ENCODE measurements around the gene EPB41L2.

The EPB41L2 gene

DNA sequence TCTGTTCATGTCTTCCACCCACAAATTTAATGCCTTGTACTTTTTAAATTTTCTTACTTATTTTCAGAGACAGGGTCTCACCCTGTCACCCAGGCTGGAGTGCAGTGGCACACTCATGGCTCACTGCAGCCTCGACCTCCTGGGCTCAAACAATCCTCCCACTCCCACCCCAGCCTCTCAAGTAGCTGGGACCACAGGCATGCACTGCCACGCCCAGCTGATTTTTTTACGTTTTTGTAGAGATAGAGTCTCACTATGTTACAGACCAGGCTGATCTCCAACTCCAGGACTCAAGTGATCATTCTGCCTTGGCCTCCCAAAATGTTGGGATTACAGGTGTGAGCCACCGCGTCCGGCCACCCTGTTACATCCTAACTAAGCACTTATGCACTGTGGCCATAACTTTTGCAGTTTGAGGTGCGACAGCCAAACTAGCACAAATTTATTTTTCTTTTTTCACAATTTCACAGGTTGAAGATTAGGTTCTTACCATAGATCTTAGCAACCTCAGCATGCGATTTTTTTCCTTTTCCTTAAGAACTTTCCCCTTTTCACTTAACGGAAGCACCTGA is 92.1 kb downstream of the EPB41L2 start:
- H3K4me3 ChIP-seq (ENCODE audit: low read depth, low read length) = no peak overlapping the region
- TF ChIP-seq, protein P1, sequence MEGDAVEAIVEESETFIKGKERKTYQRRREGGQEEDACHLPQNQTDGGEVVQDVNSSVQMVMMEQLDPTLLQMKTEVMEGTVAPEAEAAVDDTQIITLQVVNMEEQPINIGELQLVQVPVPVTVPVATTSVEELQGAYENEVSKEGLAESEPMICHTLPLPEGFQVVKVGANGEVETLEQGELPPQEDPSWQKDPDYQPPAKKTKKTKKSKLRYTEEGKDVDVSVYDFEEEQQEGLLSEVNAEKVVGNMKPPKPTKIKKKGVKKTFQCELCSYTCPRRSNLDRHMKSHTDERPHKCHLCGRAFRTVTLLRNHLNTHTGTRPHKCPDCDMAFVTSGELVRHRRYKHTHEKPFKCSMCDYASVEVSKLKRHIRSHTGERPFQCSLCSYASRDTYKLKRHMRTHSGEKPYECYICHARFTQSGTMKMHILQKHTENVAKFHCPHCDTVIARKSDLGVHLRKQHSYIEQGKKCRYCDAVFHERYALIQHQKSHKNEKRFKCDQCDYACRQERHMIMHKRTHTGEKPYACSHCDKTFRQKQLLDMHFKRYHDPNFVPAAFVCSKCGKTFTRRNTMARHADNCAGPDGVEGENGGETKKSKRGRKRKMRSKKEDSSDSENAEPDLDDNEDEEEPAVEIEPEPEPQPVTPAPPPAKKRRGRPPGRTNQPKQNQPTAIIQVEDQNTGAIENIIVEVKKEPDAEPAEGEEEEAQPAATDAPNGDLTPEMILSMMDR (IDR thresholded peaks at IDR 0.05; ENCODE audit: borderline replicate concordance, insufficient read depth, low read depth, low read length) = no peak

DNA sequence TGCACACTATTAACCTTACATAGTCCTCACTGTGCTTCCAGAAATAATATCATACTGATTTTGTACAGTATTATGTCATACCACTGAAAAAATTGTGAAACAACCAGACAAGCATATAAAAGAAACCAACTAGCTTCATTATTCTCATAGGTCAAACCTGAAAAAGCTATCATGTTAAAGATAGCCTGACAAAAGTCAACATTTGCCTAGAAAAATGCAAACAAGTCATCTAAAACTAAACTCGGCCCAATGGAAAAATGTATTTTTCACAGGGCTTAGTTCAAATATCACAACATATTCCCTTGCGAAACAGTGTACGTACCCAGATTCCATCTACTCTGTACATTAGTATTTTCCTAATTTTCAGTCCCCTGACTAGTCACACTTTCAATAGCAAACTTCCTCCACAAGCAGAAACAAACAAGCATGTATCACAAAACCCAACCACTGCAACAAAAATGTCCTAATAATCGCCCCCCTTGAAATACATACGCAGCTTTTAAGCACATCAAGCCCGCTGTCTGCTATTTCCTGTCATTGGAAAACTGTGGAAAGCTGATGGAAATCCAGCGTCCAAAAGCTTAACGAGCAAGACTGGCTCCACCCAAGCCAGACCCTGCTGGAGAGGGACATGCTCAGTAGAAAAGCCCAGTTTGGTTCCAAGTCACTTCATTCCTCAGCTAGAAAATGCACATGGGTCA is 93.1 kb downstream of the EPB41L2 start:
- H3K4me3 ChIP-seq (ENCODE audit: low read depth, low read length) = no peak overlapping the region
- TF ChIP-seq, protein P1 (IDR thresholded peaks at IDR 0.05; ENCODE audit: borderline replicate concordance, insufficient read depth, low read depth, low read length) = no peak

GRCh38 chr6:130969166-130969565 is 93.9 kb downstream of the EPB41L2 start:
- H3K4me3 ChIP-seq (ENCODE audit: low read depth, low read length) = no peak overlapping the region
- TF ChIP-seq, protein P1 (IDR thresholded peaks at IDR 0.05; ENCODE audit: borderline replicate concordance, insufficient read depth, low read depth, low read length) = no peak

DNA sequence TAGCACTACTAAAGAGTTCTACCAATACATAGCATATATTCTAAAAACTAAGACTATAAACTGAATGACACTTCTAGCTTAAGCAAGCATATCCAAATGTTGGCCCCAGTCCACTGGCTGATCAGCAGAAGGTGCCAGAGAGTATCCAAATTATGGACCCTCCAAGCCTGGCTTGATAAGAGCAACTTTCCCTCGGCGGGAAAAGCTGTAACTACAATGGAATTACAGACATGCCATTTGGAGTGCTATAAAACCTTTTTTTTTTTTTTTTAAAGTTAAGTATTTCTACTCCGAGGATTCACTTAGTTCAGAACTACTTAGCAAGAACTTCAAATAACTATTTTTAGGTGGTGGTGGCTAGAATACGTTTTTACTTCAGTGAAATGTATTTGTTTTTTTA is 94.6 kb downstream of the EPB41L2 start:
- H3K4me3 ChIP-seq (ENCODE audit: low read depth, low read length) = no peak overlapping the region
- TF ChIP-seq, protein P1 (IDR thresholded peaks at IDR 0.05; ENCODE audit: borderline replicate concordance, insufficient read depth, low read depth, low read length) = no peak

GRCh38 chr6:130967502-130968445 is 95.3 kb downstream of the EPB41L2 start:
- no peak overlapping the region for H3K4me3 ChIP-seq (ENCODE audit: low read depth, low read length)
- TF ChIP-seq, protein P1 (IDR thresholded peaks at IDR 0.05; ENCODE audit: borderline replicate concordance, insufficient read depth, low read depth, low read length) = no peak

- TF ChIP-seq, protein P1 (IDR thresholded peaks at IDR 0.05; ENCODE audit: borderline replicate concordance, insufficient read depth, low read depth, low read length) = no peak
These were observed 96.6 kb downstream of the EPB41L2 start for GRCh38 chr6:130966344-130966980.

More at GRCh38 chr6:130966344-130966980, 96.6 kb downstream of the EPB41L2 start:
- H3K4me3 ChIP-seq (ENCODE audit: low read depth, low read length) = no peak overlapping the region

All from GM12875 (cell line).